Ovary (tissue), 3 donors: ENCODE measurements around the gene ARHGAP8.

Experiments used
- POLR2A ChIP-seq: fragments of 450-650 bp; IDR thresholded peaks from one replicate; pipeline ENCODE4 v1.6.1; 2017; ENCODE audit warnings: antibody characterized with exemption, mild to moderate bottlenecking, moderate library complexity
- TF ChIP-seq, protein P1 (sequence below), 3 donors: fragments of 450-650 bp in 2 of 3; fragments of 200-600 bp in 1 of 3; IDR thresholded peaks; one replicate each; pipeline versions ENCODE4 v1.5.1 to v1.8.0; 2016 to 2022; ENCODE audit warnings: antibody characterized with exemption in 3 of 3, mild to moderate bottlenecking in 1 of 3
- donor health status: DM: no; HTN: no; CAD: no.

DNA sequence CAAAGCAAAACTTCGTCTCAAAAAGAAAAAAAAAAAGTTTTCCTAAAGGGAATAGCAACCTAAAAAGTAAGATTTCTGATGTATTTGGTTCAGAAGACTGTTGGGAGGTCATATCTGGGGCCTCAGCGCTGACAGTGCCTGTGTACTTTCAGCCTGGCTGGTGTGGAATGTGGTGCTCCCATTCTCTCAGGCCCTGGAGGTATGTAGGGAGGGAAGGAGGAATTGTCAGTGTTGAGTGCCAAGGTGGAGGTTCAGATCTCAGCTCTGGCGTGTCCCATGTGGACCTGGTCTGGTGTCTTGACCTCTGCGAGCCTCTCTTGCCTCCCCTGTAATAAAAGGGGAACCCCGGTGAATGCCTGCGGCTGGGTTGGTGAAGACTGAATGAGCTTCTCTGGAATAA, 28.0 kb upstream of the ARHGAP8 start:
- TF ChIP-seq POLR2A = no peak
- TF ChIP-seq, protein P1, sequence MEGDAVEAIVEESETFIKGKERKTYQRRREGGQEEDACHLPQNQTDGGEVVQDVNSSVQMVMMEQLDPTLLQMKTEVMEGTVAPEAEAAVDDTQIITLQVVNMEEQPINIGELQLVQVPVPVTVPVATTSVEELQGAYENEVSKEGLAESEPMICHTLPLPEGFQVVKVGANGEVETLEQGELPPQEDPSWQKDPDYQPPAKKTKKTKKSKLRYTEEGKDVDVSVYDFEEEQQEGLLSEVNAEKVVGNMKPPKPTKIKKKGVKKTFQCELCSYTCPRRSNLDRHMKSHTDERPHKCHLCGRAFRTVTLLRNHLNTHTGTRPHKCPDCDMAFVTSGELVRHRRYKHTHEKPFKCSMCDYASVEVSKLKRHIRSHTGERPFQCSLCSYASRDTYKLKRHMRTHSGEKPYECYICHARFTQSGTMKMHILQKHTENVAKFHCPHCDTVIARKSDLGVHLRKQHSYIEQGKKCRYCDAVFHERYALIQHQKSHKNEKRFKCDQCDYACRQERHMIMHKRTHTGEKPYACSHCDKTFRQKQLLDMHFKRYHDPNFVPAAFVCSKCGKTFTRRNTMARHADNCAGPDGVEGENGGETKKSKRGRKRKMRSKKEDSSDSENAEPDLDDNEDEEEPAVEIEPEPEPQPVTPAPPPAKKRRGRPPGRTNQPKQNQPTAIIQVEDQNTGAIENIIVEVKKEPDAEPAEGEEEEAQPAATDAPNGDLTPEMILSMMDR (IDR thresholded peaks at IDR 0.05) = no peak
